Measurements from ENCODE around the gene NCKAP5L. TPM values are rescaled to one million over a fixed set of nuclear protein-coding genes. Genes with fewer than 3 reads are reported as not detected.

The NCKAP5L gene
- total and polyA plus RNA-seq, 2 of the 8 experiments (the other 6 are each of a cell fraction or from before 2014, with no cell fraction given), result 9.4 to 27.9 TPM

DNA sequence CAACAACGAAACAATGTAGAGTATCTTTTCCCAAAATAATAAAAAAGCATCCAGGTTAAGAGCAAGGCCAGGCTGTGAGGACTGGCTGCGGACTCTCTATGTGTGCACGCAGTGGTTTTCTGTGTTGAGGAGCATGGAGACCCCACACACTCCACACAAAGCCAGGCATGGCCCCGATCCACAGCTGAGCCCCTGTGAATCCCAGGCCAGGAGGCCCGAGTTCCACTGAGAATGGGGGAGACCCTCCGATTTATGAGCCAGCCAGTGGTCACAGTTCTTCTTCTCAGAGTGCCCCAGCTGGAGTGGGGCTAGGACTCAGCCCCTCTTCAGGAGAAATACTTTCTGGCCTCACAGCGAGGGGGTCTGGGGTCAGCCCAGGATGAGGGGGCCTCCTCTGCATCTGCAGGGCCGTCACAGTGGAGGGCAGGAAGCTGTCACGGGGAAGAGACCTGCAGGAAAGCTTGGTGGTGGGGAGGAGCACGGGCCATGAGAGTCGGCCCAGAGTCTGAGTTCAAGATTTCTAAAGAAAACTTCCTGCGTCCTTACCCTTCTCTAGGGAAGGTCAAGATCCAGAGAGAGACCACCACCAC lies 20.1 kb downstream of the NCKAP5L start (continued):
- no peak for TF ChIP-seq TBP (IDR thresholded peaks at IDR 0.05; ENCODE audit: low read depth, low read length)
- no peak for TF ChIP-seq SP1 (IDR thresholded peaks at IDR 0.05; ENCODE audit: low read depth, low read length)
- TF ChIP-seq, protein P1, sequence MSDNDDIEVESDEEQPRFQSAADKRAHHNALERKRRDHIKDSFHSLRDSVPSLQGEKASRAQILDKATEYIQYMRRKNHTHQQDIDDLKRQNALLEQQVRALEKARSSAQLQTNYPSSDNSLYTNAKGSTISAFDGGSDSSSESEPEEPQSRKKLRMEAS (IDR thresholded peaks at IDR 0.05), result no peak
- no peak for TF ChIP-seq KDM1A (IDR thresholded peaks at IDR 0.05; ENCODE audit: borderline replicate concordance, low read length)
- no peak for TF ChIP-seq BCL11A (IDR thresholded peaks at IDR 0.05; ENCODE audit: low read depth in 2 of 2, low read length in 2 of 2)

Measured in H1 (cell line).